ENCODE measurements around the gene ANO3.
A peak's percentile ranks its signal among the peaks of the same experiment; 100 is the strongest.
"Not testable (repeated sequence)": the region's sequence is repeated elsewhere in the genome, so short reads cannot be mapped to it uniquely, and the experiment has no call there.

ANO3 gene

GRCh38 chr11:26287067-26287518 lies 44.8 kb upstream of the ANO3 start:
- Histone ChIP-seq H4K20me1 (ENCODE audit: insufficient read depth, low read length) (no peaks in the 10 kb centered on the region), H3K9ac (ENCODE audit: low read length) (no peak overlapping the region), H3K79me2 (ENCODE audit: low read length) (no peaks in the 10 kb centered on the region), H2AFZ (ENCODE audit: low read depth, low read length) (peak overlapping the region; percentile 90), H3K27ac (ENCODE audit: low read length) (no peak overlapping the region), H3K27me3 (ENCODE audit: low read depth, low read length) (no peaks in the 10 kb centered on the region), H3K4me1 (ENCODE audit: low read length) (peaks cover 14% of the 10 kb centered on the region), H3K4me2 (ENCODE audit: low read length) (0 out of 2 replicates have a peak overlapping the region, but pooled peaks have one; percentile 29), H3K4me3 (ENCODE audit: low read length) (no peak overlapping the region), H3K36me3 (replicated peaks; ENCODE audit: low read depth, low read length) (no peaks in the 10 kb centered on the region), H3K9me3 (ENCODE audit: insufficient read depth, low read length) (no peaks in the 10 kb centered on the region)
- TF ChIP-seq CTCF (IDR thresholded peaks at IDR 0.05; ENCODE audit: low read depth, low read length) (no peak), EZH2phosphoT487 (IDR thresholded peaks at IDR 0.05; ENCODE audit: low read depth) (no peak)

GRCh38 chr11:26297189-26297975 lies 34.5 kb upstream of the ANO3 start:
- H4K20me1 ChIP-seq (ENCODE audit: insufficient read depth, low read length): no peaks in the 10 kb centered on the region
- no peak overlapping the region for H3K27ac ChIP-seq (ENCODE audit: low read length)
- H3K79me2 ChIP-seq (ENCODE audit: low read length): no peaks in the 10 kb centered on the region
- H3K9me3 ChIP-seq (ENCODE audit: insufficient read depth, low read length): no peaks in the 10 kb centered on the region
- H3K36me3 ChIP-seq (replicated peaks; ENCODE audit: low read depth, low read length): no peaks in the 10 kb centered on the region
- H2AFZ ChIP-seq (ENCODE audit: low read depth, low read length): no peak overlapping the region
- TF ChIP-seq CTCF (IDR thresholded peaks at IDR 0.05; ENCODE audit: low read depth, low read length) (peak; percentile 80), EZH2phosphoT487 (IDR thresholded peaks at IDR 0.05; ENCODE audit: low read depth) (no peak)
- no peaks in the 10 kb centered on the region for H3K27me3 ChIP-seq (ENCODE audit: low read depth, low read length)
- no peak overlapping the region for H3K9ac ChIP-seq (ENCODE audit: low read length)
- no peak overlapping the region for H3K4me3 ChIP-seq (ENCODE audit: low read length)
- H3K4me2 ChIP-seq (ENCODE audit: low read length): no peak overlapping the region
- no peaks in the 10 kb centered on the region for H3K4me1 ChIP-seq (ENCODE audit: low read length)

- not testable (repeated sequence) for H3K79me2 ChIP-seq (ENCODE audit: low read length); H3K4me3 ChIP-seq (ENCODE audit: low read length); H3K9me3 ChIP-seq (ENCODE audit: insufficient read depth, low read length); H2AFZ ChIP-seq (ENCODE audit: low read depth, low read length); H4K20me1 ChIP-seq (ENCODE audit: insufficient read depth, low read length); H3K27ac ChIP-seq (ENCODE audit: low read length); H3K9ac ChIP-seq (ENCODE audit: low read length); H3K36me3 ChIP-seq (replicated peaks; ENCODE audit: low read depth, low read length); H3K27me3 ChIP-seq (ENCODE audit: low read depth, low read length)
- Histone ChIP-seq H3K4me1 (ENCODE audit: low read length) (peaks cover 11% of the 10 kb centered on the region), H3K4me2 (ENCODE audit: low read length) (peak overlapping the region; percentile 39)
Measured at GRCh38 chr11:26316372-26316771, 15.6 kb upstream of the ANO3 start.

- Histone ChIP-seq H3K9ac (ENCODE audit: low read length) (no peak overlapping the region), H3K4me2 (ENCODE audit: low read length) (no peak overlapping the region), H3K27me3 (ENCODE audit: low read depth, low read length) (peaks cover 3% of the 10 kb centered on the region; the same call in 1 of the 2 replicates), H3K4me3 (ENCODE audit: low read length) (no peak overlapping the region), H3K79me2 (ENCODE audit: low read length) (no peaks in the 10 kb centered on the region), H4K20me1 (ENCODE audit: insufficient read depth, low read length) (no peaks in the 10 kb centered on the region), H3K27ac (ENCODE audit: low read length) (no peak overlapping the region), H3K4me1 (ENCODE audit: low read length) (peaks cover 11% of the 10 kb centered on the region), H2AFZ (ENCODE audit: low read depth, low read length) (no peak overlapping the region), H3K9me3 (ENCODE audit: insufficient read depth, low read length) (no peaks in the 10 kb centered on the region), H3K36me3 (replicated peaks; ENCODE audit: low read depth, low read length) (no peaks in the 10 kb centered on the region)
- TF ChIP-seq CTCF (IDR thresholded peaks at IDR 0.05; ENCODE audit: low read depth, low read length): no peak
- no peak for TF ChIP-seq EZH2phosphoT487 (IDR thresholded peaks at IDR 0.05; ENCODE audit: low read depth)
Measured at GRCh38 chr11:26319906-26320305, 12.0 kb upstream of the ANO3 start.
